Suprapubic skin (tissue), 4 donors: ENCODE measurements around the gene GRIN1. TPM values are rescaled to one million over a fixed set of nuclear protein-coding genes. Genes with fewer than 3 reads are reported as not detected.
A peak's percentile ranks its signal among the peaks of the same experiment; 100 is the strongest.

Experiments used
- DNase-seq, 2 donors: peaks; one replicate each; pipeline ENCODE4 v3.0.0-alpha.2; 2019; ENCODE audit warnings: low spot score in 2 of 2
- H3K27ac ChIP-seq: fragments of 200-600 bp; sonication (generic); one replicate; pipeline ENCODE4 v1.5.1; 2019
- H3K27me3 ChIP-seq: fragments of 200-600 bp; sonication (generic); one replicate; pipeline ENCODE4 v1.5.1; 2019
- H3K36me3 ChIP-seq: fragments of 200-600 bp; sonication (generic); one replicate; pipeline ENCODE4 v1.5.1; 2019
- H3K4me1 ChIP-seq: fragments of 200-600 bp; sonication (generic); one replicate; pipeline ENCODE4 v1.5.1; 2019
- H3K4me3 ChIP-seq: fragments of 200-600 bp; sonication (generic); one replicate; pipeline ENCODE4 v1.5.1; 2019; ENCODE audit warnings: mild to moderate bottlenecking
- H3K9me3 ChIP-seq: fragments of 200-600 bp; sonication (generic); one replicate; pipeline ENCODE4 v1.5.1; 2019
- CTCF ChIP-seq, 2 donors: fragments of 200-600 bp in 1 of 2; fragments of 450-650 bp in 1 of 2; sonication (generic) in 1 of 2; IDR thresholded peaks; one replicate each; pipeline ENCODE4 v1.5.1; 2016 to 2019; ENCODE audit warnings: antibody characterized with exemption in 2 of 2, mild to moderate bottlenecking in 1 of 2, moderate library complexity in 1 of 2
- EP300 ChIP-seq: sonication (generic); formaldehyde crosslinking; IDR thresholded peaks from one replicate; pipeline ENCODE4 v1.6.1; 2017; ENCODE audit warnings: antibody characterized with exemption
- POLR2A ChIP-seq, 2 donors: fragments of 450-650 bp; IDR thresholded peaks; one replicate each; pipeline ENCODE4 v1.6.1; 2017; ENCODE audit warnings: antibody characterized with exemption in 2 of 2, mild to moderate bottlenecking in 2 of 2, moderate library complexity in 2 of 2
- POLR2AphosphoS5 ChIP-seq, 3 donors: sonication (generic); formaldehyde crosslinking; IDR thresholded peaks; one replicate each; pipeline ENCODE4 v1.6.1; 2017; ENCODE audit warnings: antibody characterized with exemption in 3 of 3
- WGBS: methylation state at CpG from one replicate; pipeline ENCODE4 v1.1.5; 2018; 5-methylcytosine and 5-hydroxymethylcytosine counted together
- total RNA-seq, 4 donors: library from RNA; depleted of rRNA; stranded (reverse); fragments of >200 nt; gene quantifications; one replicate each; pipeline ENCODE4 v1.1.0, GENCODE V29; 2016

Gene GRIN1
- total RNA-seq, 4 donors from 2014 or later, result 0.16 to 0.25 (median 0.16) TPM; not detected in 1

GRCh38 chr9:137214620-137215019 lies 75.7 kb downstream of the GRIN1 start:
- DNase-seq, result no peak
- Histone ChIP-seq H3K9me3 (no peaks in the 10 kb centered on the region), H3K4me1 (peaks cover 27% of the 10 kb centered on the region), H3K4me3 (no peak overlapping the region), H3K36me3 (peaks cover 10% of the 10 kb centered on the region), H3K27ac (no peak overlapping the region), H3K27me3 (no peaks in the 10 kb centered on the region)
- 94% methylated on average over 19 of the region's 19 CpGs for WGBS
- no peak for TF ChIP-seq POLR2A (IDR thresholded peaks at IDR 0.05)
- TF ChIP-seq CTCF (IDR thresholded peaks at IDR 0.05), result no peak
- TF ChIP-seq EP300, result no peak
- TF ChIP-seq POLR2AphosphoS5 (IDR thresholded peaks at IDR 0.05), result no peak

- DNase-seq, result no peak
- no peak for TF ChIP-seq EP300
- no peak for TF ChIP-seq CTCF (IDR thresholded peaks at IDR 0.05)
- no peak for TF ChIP-seq POLR2AphosphoS5 (IDR thresholded peaks at IDR 0.05)
- no peak for TF ChIP-seq POLR2A (IDR thresholded peaks at IDR 0.05)
- 91% methylated on average over 8 of the region's 22 CpGs for WGBS
- no peaks in the 10 kb centered on the region for H3K9me3 ChIP-seq
- no peak overlapping the region for H3K27ac ChIP-seq
- H3K4me1 ChIP-seq, result peaks cover 27% of the 10 kb centered on the region
- H3K27me3 ChIP-seq, result no peaks in the 10 kb centered on the region
- no peak overlapping the region for H3K4me3 ChIP-seq
- H3K36me3 ChIP-seq, result peaks cover 10% of the 10 kb centered on the region
These were observed 76.4 kb downstream of the GRIN1 start for GRCh38 chr9:137215196-137215986.

GRCh38 chr9:137216188-137216965 lies 77.4 kb downstream of the GRIN1 start:
- 100% methylated on average over 3 of the region's 30 CpGs for WGBS
- no peak for DNase-seq
- TF ChIP-seq EP300 (no peak), POLR2AphosphoS5 (IDR thresholded peaks at IDR 0.05) (no peak), POLR2A (IDR thresholded peaks at IDR 0.05) (no peak), CTCF (IDR thresholded peaks at IDR 0.05) (no peak)
- Histone ChIP-seq H3K27me3 (no peaks in the 10 kb centered on the region), H3K4me1 (peaks cover 27% of the 10 kb centered on the region), H3K4me3 (no peak overlapping the region), H3K9me3 (no peaks in the 10 kb centered on the region), H3K27ac (no peak overlapping the region), H3K36me3 (peaks cover 10% of the 10 kb centered on the region)

GRCh38 chr9:137217276-137218211 lies 78.6 kb downstream of the GRIN1 start:
- H3K36me3 ChIP-seq, result peaks cover 10% of the 10 kb centered on the region
- H3K27ac ChIP-seq, result peak overlapping the region; percentile 80
- peak in 1 of 2 donors; percentile 88 for DNase-seq
- TF ChIP-seq EP300 (no peak), CTCF (IDR thresholded peaks at IDR 0.05) (no peak), POLR2A (IDR thresholded peaks at IDR 0.05) (no peak), POLR2AphosphoS5 (IDR thresholded peaks at IDR 0.05) (no peak)
- peak overlapping the region; percentile 40 for H3K4me3 ChIP-seq
- H3K9me3 ChIP-seq, result no peaks in the 10 kb centered on the region
- no peaks in the 10 kb centered on the region for H3K27me3 ChIP-seq
- peaks cover 36% of the 10 kb centered on the region for H3K4me1 ChIP-seq
- WGBS, result 0% methylated on average over 7 of the region's 36 CpGs
